ENCODE measurements around the gene ARFRP1.
"Not testable (repeated sequence)": the region's sequence is repeated elsewhere in the genome, so short reads cannot be mapped to it uniquely, and the experiment has no call there.

The ARFRP1 gene

GRCh38 chr20:63656451-63656850, 51.3 kb downstream of the ARFRP1 start:
- DNase-seq (ENCODE audit: low read depth in 2 of 2): no peak

- no peak for DNase-seq (ENCODE audit: low read depth in 2 of 2)
Measured at GRCh38 chr20:63655249-63655648, 52.5 kb downstream of the ARFRP1 start.

- no peak for DNase-seq (ENCODE audit: low read depth in 2 of 2)
Measured at GRCh38 chr20:63653974-63654668, 53.7 kb downstream of the ARFRP1 start.

- DNase-seq (ENCODE audit: low read depth in 2 of 2): no peak
Measured at GRCh38 chr20:63653041-63653973, 54.5 kb downstream of the ARFRP1 start, which contains the start of gene STMN3. Gene STMN3, minus strand, starts transcription at chr20:63653424. Its CDS starts 79 bp downstream, at chr20:63653345.

- no peak for DNase-seq (ENCODE audit: low read depth in 2 of 2)
Measured at GRCh38 chr20:63652192-63652980, 55.4 kb downstream of the ARFRP1 start.

- no peak for DNase-seq (ENCODE audit: low read depth in 2 of 2)
Measured at GRCh38 chr20:63651942-63652191, 55.9 kb downstream of the ARFRP1 start.

GRCh38 chr20:63650486-63650885, 57.3 kb downstream of the ARFRP1 start:
- DNase-seq (ENCODE audit: low read depth in 2 of 2): not testable (repeated sequence)

- DNase-seq (ENCODE audit: low read depth in 2 of 2): no peak
Measured at GRCh38 chr20:63648895-63649589, 58.7 kb downstream of the ARFRP1 start.

Data from activated CD8-positive, alpha-beta memory T cell treated with anti-CD3 and anti-CD28 coated beads for 4 hours (primary cell).